ENCODE data around the gene ZC2HC1B. TPM values are rescaled to one million over a fixed set of nuclear protein-coding genes. Genes with fewer than 3 reads are reported as not detected.

Gene ZC2HC1B
- total RNA-seq, 4 donors from 2014 or later = not detected

GRCh38 chr6:143934331-143934730 is 70.1 kb downstream of the ZC2HC1B start:
- intact Hi-C loops (cut with DNase I; ENCODE audit: low total_unique reads) (no loop called here), in situ Hi-C loops (cut with MboI; ENCODE audit: low pct_ligation_motif_present in 1 of 4, low pct_unique_long_range_greater_than_20kb in 1 of 4, low sequenced_read_pairs in 3 of 4) (no loop called here)
- Histone ChIP-seq H3K9me3 (peaks cover 0 to 5% of the 10 kb centered on the region in 2 donors), H3K4me1 (peaks cover 0 to 9% (median 0%) of the 10 kb centered on the region in 4 donors), H3K4me3 (no peak overlapping the region), H3K27me3 (no peaks in the 10 kb centered on the region), H3K27ac (no peak overlapping the region), H3K36me3 (no peaks in the 10 kb centered on the region)
- TF ChIP-seq POLR2AphosphoS5 (IDR thresholded peaks at IDR 0.05) (no peak), POLR2A (IDR thresholded peaks at IDR 0.05) (no peak), EP300 (IDR thresholded peaks at IDR 0.05; ENCODE audit: low read depth) (no peak), CTCF (IDR thresholded peaks at IDR 0.05) (no peak)
- no peak for DNase-seq
- 91 to 100% methylated on average over 1 of the region's 1 CpG for WGBS, 2 donors (ENCODE audit: low coverage in 1 of 2)

GRCh38 chr6:143934867-143935266 is 70.6 kb downstream of the ZC2HC1B start:
- Histone ChIP-seq H3K27ac (no peak overlapping the region), H3K9me3 (peaks cover 0 to 5% of the 10 kb centered on the region in 2 donors), H3K27me3 (no peaks in the 10 kb centered on the region), H3K4me3 (no peak overlapping the region), H3K4me1 (peaks cover 0 to 9% (median 0%) of the 10 kb centered on the region in 4 donors), H3K36me3 (no peaks in the 10 kb centered on the region)
- in situ Hi-C loops (cut with MboI; ENCODE audit: low pct_ligation_motif_present in 1 of 4, low pct_unique_long_range_greater_than_20kb in 1 of 4, low sequenced_read_pairs in 3 of 4) (no loop called here), intact Hi-C loops (cut with DNase I; ENCODE audit: low total_unique reads) (no loop called here)
- DNase-seq = no peak
- 93% methylated on average over 4 of the region's 4 CpGs; no CpG with 5 or more reads in 1 of the 2 donors for WGBS, 2 donors (ENCODE audit: low coverage in 1 of 2)
- TF ChIP-seq POLR2A (IDR thresholded peaks at IDR 0.05) (no peak), POLR2AphosphoS5 (IDR thresholded peaks at IDR 0.05) (no peak), EP300 (IDR thresholded peaks at IDR 0.05; ENCODE audit: low read depth) (no peak), CTCF (IDR thresholded peaks at IDR 0.05) (no peak)

- intact Hi-C loops (cut with DNase I; ENCODE audit: low total_unique reads) = no loop called here
- Histone ChIP-seq H3K9me3 (peaks cover 0 to 2% of the 10 kb centered on the region in 2 donors), H3K4me3 (no peak overlapping the region), H3K27ac (no peak overlapping the region), H3K4me1 (peaks cover 0 to 9% (median 0%) of the 10 kb centered on the region in 4 donors), H3K27me3 (no peaks in the 10 kb centered on the region), H3K36me3 (no peaks in the 10 kb centered on the region)
- no peak for DNase-seq
- 83 to 90% methylated on average over 2 to 3 of the region's 3 CpGs for WGBS, 2 donors (ENCODE audit: low coverage in 1 of 2)
- in situ Hi-C loops (cut with MboI; ENCODE audit: low pct_ligation_motif_present in 1 of 4, low pct_unique_long_range_greater_than_20kb in 1 of 4, low sequenced_read_pairs in 3 of 4) = no loop called here
- TF ChIP-seq POLR2AphosphoS5 (IDR thresholded peaks at IDR 0.05) (no peak), EP300 (IDR thresholded peaks at IDR 0.05; ENCODE audit: low read depth) (no peak), POLR2A (IDR thresholded peaks at IDR 0.05) (no peak), CTCF (IDR thresholded peaks at IDR 0.05) (no peak)
Measured at GRCh38 chr6:143936347-143936746, 72.1 kb downstream of the ZC2HC1B start.

GRCh38 chr6:143936778-143937667 is 72.7 kb downstream of the ZC2HC1B start:
- no peaks in the 10 kb centered on the region for H3K36me3 ChIP-seq
- TF ChIP-seq POLR2A (IDR thresholded peaks at IDR 0.05) = no peak
- no peak for TF ChIP-seq POLR2AphosphoS5 (IDR thresholded peaks at IDR 0.05)
- no peak for TF ChIP-seq CTCF (IDR thresholded peaks at IDR 0.05)
- no peak for TF ChIP-seq EP300 (IDR thresholded peaks at IDR 0.05; ENCODE audit: low read depth)
- no peak for DNase-seq
- in situ Hi-C loops (cut with MboI; ENCODE audit: low pct_ligation_motif_present in 1 of 4, low pct_unique_long_range_greater_than_20kb in 1 of 4, low sequenced_read_pairs in 3 of 4) (no loop called here), intact Hi-C loops (cut with DNase I; ENCODE audit: low total_unique reads) (no loop called here)
- no peaks in the 10 kb centered on the region for H3K9me3 ChIP-seq
- H3K4me3 ChIP-seq = no peak overlapping the region
- H3K27ac ChIP-seq = no peak overlapping the region
- H3K4me1 ChIP-seq = peaks cover 0 to 9% (median 0%) of the 10 kb centered on the region in 4 donors
- 74 to 81% methylated on average over 4 to 5 of the region's 5 CpGs for WGBS, 2 donors (ENCODE audit: low coverage in 1 of 2)
- H3K27me3 ChIP-seq = no peaks in the 10 kb centered on the region

Measured in transverse colon (tissue), 4 donors.